Glutamatergic neuron (in vitro differentiated cells): ENCODE results near the gene KSR1. TPM values are rescaled to one million over a fixed set of nuclear protein-coding genes. Genes with fewer than 3 reads are reported as not detected.

ENCODE experiments used
- DNase-seq: peaks from one replicate; pipeline ENCODE4 v3.0.0; 2022
- H3K27ac Mint-ChIP-seq: one replicate; pipeline ENCODE4 v1.8.0; 2020; ENCODE audit warnings: mild to moderate bottlenecking, mixed read lengths, inconsistent platforms; ENCODE audit not compliant: unreplicated experiment
- H3K27me3 Mint-ChIP-seq: one replicate; pipeline ENCODE4 v1.8.0; 2020; ENCODE audit warnings: mild to moderate bottlenecking, moderate library complexity, mixed read lengths, inconsistent platforms; ENCODE audit not compliant: unreplicated experiment
- H3K36me3 Mint-ChIP-seq: one replicate; pipeline ENCODE4 v1.8.0; 2020; ENCODE audit warnings: mild to moderate bottlenecking, mixed read lengths, inconsistent platforms; ENCODE audit not compliant: unreplicated experiment
- H3K4me1 Mint-ChIP-seq: one replicate; pipeline ENCODE4 v1.8.0; 2020; ENCODE audit warnings: mild to moderate bottlenecking, low read depth, mixed read lengths, inconsistent platforms; ENCODE audit not compliant: unreplicated experiment
- H3K4me3 Mint-ChIP-seq: one replicate; pipeline ENCODE4 v1.8.0; 2020; ENCODE audit warnings: mild to moderate bottlenecking, mixed read lengths, inconsistent platforms; ENCODE audit not compliant: unreplicated experiment
- H3K9me3 Mint-ChIP-seq: one replicate; pipeline ENCODE4 v1.8.0; 2020; ENCODE audit warnings: mild to moderate bottlenecking, moderate library complexity, mixed read lengths, inconsistent platforms; ENCODE audit not compliant: unreplicated experiment
- total RNA-seq: library from RNA; stranded (reverse); fragmentation: NEBNext Ultra II Directional; extraction: Animal tissue kit (Norgen Biotek cat#: 25700); gene quantifications from one replicate; pipeline ENCODE4 v1.2.1, GENCODE V29; 2021; ENCODE audit not compliant: unreplicated experiment
- TF ChIP-seq, protein P1 (sequence below): fragments of 200-600 bp; sonication (generic); IDR thresholded peaks from one replicate; pipeline ENCODE4 v1.5.0; 2021; ENCODE audit not compliant: partially characterized antibody, unreplicated experiment

Gene KSR1
- total RNA-seq, 1 donor from 2014 or later, result 203 TPM

DNA sequence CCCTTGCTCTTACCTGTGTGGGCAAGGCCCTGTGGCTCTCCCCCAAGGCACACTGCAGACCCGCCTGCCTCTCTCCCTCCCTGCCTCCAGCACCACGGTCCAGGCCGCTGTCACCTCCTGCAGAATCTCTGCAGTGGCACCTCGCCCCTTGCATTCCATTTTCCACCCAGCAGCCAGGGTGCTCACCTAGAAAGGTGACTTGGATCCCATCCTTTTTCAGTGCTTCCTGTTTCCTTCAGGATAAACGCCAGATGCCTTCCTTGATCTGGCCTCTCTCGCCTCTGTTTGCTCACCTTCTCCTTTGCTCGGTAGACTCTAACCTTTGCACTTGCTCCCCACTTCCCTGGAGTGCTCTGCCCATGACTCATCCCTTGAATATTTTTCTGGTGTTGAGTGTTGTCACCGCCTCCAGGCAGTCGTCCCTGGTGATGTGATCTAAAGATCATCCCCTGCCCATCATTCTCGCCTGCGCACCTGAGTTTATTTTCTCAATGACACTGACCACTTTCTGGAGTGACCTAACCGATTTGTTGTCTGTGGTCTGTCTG, 95.5 kb downstream of the KSR1 start:
- H3K4me1 Mint-ChIP-seq, result peaks cover 36% of the 10 kb centered on the region
- peaks cover 5% of the 10 kb centered on the region for H3K36me3 Mint-ChIP-seq
- H3K27me3 Mint-ChIP-seq, result peaks cover 4% of the 10 kb centered on the region
- no peaks in the 10 kb centered on the region for H3K9me3 Mint-ChIP-seq
- TF ChIP-seq, protein P1, sequence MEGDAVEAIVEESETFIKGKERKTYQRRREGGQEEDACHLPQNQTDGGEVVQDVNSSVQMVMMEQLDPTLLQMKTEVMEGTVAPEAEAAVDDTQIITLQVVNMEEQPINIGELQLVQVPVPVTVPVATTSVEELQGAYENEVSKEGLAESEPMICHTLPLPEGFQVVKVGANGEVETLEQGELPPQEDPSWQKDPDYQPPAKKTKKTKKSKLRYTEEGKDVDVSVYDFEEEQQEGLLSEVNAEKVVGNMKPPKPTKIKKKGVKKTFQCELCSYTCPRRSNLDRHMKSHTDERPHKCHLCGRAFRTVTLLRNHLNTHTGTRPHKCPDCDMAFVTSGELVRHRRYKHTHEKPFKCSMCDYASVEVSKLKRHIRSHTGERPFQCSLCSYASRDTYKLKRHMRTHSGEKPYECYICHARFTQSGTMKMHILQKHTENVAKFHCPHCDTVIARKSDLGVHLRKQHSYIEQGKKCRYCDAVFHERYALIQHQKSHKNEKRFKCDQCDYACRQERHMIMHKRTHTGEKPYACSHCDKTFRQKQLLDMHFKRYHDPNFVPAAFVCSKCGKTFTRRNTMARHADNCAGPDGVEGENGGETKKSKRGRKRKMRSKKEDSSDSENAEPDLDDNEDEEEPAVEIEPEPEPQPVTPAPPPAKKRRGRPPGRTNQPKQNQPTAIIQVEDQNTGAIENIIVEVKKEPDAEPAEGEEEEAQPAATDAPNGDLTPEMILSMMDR, result no peak
- DNase-seq, result no peak
- H3K4me3 Mint-ChIP-seq, result peak overlapping the region; percentile 13
- peak overlapping the region; percentile 56 for H3K27ac Mint-ChIP-seq

DNA sequence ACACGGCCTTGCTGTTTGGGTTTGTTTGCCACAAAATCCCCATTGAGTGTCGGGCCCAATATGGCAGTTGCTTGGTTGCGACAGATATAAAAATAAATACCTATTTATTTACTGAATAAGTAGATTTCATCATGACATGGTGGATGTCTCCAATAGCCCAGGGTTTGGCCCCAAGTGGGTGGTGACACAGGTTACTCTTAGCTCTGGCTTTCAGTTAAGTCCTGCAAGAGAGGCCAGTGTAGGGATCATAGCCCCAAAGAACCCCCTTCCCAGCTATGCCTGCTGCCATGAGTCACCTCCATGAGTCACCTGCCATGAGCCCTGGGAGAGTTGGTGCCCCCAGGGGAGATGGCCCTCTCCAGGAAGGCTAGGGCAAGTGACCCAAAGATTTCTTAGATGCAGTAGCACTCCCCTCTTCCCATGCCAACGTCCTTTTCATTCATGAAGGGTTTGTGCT, 96.1 kb downstream of the KSR1 start:
- DNase-seq, result no peak
- TF ChIP-seq, protein P1, result no peak
- Mint-ChIP-seq H3K36me3 (peaks cover 5% of the 10 kb centered on the region), H3K4me3 (peak overlapping the region; percentile 13), H3K4me1 (peaks cover 33% of the 10 kb centered on the region), H3K9me3 (no peaks in the 10 kb centered on the region), H3K27me3 (peaks cover 5% of the 10 kb centered on the region), H3K27ac (peak overlapping the region; percentile 56)

DNA sequence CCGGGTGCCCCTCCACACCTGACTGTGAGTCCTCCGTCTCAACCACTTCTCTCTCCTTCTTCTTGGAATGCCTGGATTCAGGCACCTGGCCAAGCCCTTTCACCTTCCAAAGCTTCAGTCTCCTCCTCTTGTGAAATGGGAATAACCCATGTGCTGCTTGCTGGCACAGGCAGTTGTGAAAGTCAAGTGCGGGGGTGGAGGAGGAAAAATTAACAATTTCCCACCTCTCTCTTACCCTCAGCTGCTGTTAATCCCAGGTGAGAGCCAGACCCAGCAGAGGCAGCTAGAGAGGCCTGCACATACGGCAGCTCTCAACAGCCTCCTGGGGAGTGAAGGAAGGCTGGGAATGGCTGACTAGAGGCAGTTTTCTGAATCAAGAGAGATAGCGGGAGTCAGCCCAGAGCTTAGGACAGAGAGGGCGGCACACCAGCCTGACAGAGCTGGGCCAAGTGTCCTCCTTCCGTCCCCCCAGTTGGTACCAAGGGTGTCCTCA, 96.8 kb downstream of the KSR1 start:
- TF ChIP-seq, protein P1, result no peak
- peaks cover 10% of the 10 kb centered on the region for H3K36me3 Mint-ChIP-seq
- DNase-seq, result no peak
- no peak overlapping the region for H3K27ac Mint-ChIP-seq
- H3K4me3 Mint-ChIP-seq, result no peak overlapping the region
- H3K9me3 Mint-ChIP-seq, result no peaks in the 10 kb centered on the region
- H3K4me1 Mint-ChIP-seq, result peaks cover 35% of the 10 kb centered on the region
- peaks cover 5% of the 10 kb centered on the region for H3K27me3 Mint-ChIP-seq

DNA sequence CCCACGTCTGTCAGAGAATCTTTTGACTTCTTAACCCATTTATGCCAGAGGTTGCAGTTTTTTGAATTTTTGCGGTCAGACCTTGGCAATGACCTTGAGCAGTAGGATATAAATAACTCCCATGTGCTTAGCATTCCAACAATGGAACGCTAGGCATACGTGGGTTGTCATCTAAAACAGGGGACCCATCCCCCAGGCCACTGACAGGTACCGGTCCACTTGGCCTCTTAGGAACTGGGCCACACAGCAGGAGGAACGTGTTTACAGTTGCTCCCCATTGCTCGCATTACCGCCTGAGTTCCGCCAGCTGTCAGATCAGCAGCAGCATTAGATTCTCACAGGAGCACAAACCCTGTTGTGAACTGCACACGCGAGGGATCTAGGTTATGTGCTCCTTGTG, 97.9 kb downstream of the KSR1 start:
- no peak overlapping the region for H3K4me3 Mint-ChIP-seq
- DNase-seq, result no peak
- peaks cover 3% of the 10 kb centered on the region for H3K9me3 Mint-ChIP-seq
- H3K36me3 Mint-ChIP-seq, result peaks cover 12% of the 10 kb centered on the region
- TF ChIP-seq, protein P1, result no peak
- H3K27me3 Mint-ChIP-seq, result peaks cover 5% of the 10 kb centered on the region
- peaks cover 40% of the 10 kb centered on the region for H3K4me1 Mint-ChIP-seq
- H3K27ac Mint-ChIP-seq, result no peak overlapping the region

DNA sequence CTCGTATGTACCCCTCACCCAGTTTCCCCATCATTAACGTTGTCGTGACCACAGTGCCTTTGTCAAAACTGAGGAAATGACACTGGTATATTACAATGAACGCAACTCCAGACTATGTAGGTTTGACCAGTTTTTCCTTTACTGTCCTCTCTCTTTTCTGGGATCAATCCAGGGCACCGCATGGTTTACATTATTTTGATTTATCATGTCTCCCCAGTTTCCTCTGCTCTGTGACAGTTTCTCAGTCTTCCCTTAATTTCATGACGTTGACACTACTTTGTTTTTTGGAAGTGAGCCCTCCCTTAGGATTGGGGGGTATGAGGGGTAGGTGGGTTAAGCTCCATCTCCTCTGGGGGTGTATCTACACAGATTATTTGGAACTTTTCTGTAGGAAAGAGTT, 98.7 kb downstream of the KSR1 start:
- Mint-ChIP-seq H3K27ac (no peak overlapping the region), H3K27me3 (peaks cover 5% of the 10 kb centered on the region), H3K4me3 (no peak overlapping the region), H3K36me3 (peaks cover 12% of the 10 kb centered on the region), H3K9me3 (peaks cover 9% of the 10 kb centered on the region), H3K4me1 (peaks cover 40% of the 10 kb centered on the region)
- no peak for DNase-seq
- TF ChIP-seq, protein P1, result no peak
